GM21447 (cell line): ENCODE results near the gene TFF1.

Source experiments
- ATAC-seq: cut with Tn5 transposase; IDR thresholded peaks from one replicate; pipeline ENCODE4 v1.9.1; 2021; ENCODE audit not compliant: unreplicated experiment

Gene TFF1

GRCh38 chr21:42382915-42383314, 16.6 kb upstream of the TFF1 start:
- no peak for ATAC-seq

GRCh38 chr21:42381347-42381984, 15.1 kb upstream of the TFF1 start:
- no peak for ATAC-seq

GRCh38 chr21:42379426-42380215, 13.3 kb upstream of the TFF1 start:
- ATAC-seq, result no peak

GRCh38 chr21:42378418-42378817, 12.1 kb upstream of the TFF1 start:
- ATAC-seq, result no peak

GRCh38 chr21:42377951-42378340, 11.6 kb upstream of the TFF1 start:
- ATAC-seq, result no peak

- ATAC-seq, result no peak
These were observed 11.0 kb upstream of the TFF1 start for GRCh38 chr21:42377211-42377950.

GRCh38 chr21:42376338-42376982, 10.1 kb upstream of the TFF1 start:
- no peak for ATAC-seq

GRCh38 chr21:42375966-42376337, 9.6 kb upstream of the TFF1 start:
- ATAC-seq, result no peak

GRCh38 chr21:42375506-42375905, 9.2 kb upstream of the TFF1 start:
- ATAC-seq, result no peak

GRCh38 chr21:42374864-42375499, 8.6 kb upstream of the TFF1 start:
- no peak for ATAC-seq

GRCh38 chr21:42374457-42374856, 8.1 kb upstream of the TFF1 start:
- ATAC-seq, result no peak

- no peak for ATAC-seq
These were observed 7.6 kb upstream of the TFF1 start for GRCh38 chr21:42373908-42374455.

GRCh38 chr21:42373196-42373907, 7.0 kb upstream of the TFF1 start:
- ATAC-seq, result no peak

GRCh38 chr21:42370894-42371654, 4.7 kb upstream of the TFF1 start:
- no peak for ATAC-seq

- no peak for ATAC-seq
These were observed 3.5 kb upstream of the TFF1 start for GRCh38 chr21:42369821-42370220.

- no peak for ATAC-seq
These were observed 1.2 kb upstream of the TFF1 start for GRCh38 chr21:42367367-42368165.

GRCh38 chr21:42365770-42366169, 565 bp downstream of the TFF1 start:
- no peak for ATAC-seq

- no peak for ATAC-seq
These were observed 1.9 kb downstream of the TFF1 start for GRCh38 chr21:42364304-42364865.
